H1 (cell line): ENCODE data around the gene RND3. TPM values are rescaled to one million over a fixed set of nuclear protein-coding genes. Genes with fewer than 3 reads are reported as not detected.

ENCODE experiments used
- CTCF ChIA-PET: fragments of 300-600 bp; sonication (Branson Sonifier 250); formaldehyde crosslinking; loops from one replicate; lab custom pipeline; 2021; ENCODE audit not compliant: partially characterized antibody; lab: Charles Lee
- POLR2A ChIA-PET: fragments of 300-600 bp; sonication (Branson Sonifier 250); formaldehyde crosslinking; loops from one replicate; lab custom pipeline; 2021; ENCODE audit warnings: inconsistent platforms; ENCODE audit not compliant: partially characterized antibody; lab: Charles Lee
- DNase-seq, 2 experiments: peaks; one replicate each; pipeline versions ENCODE4 v3.0.0 to v3.0.0-alpha.2; 2010 to 2022; ENCODE audit warnings: low spot score in 2 of 2, low read depth in 1 of 2, mixed read lengths in 1 of 2
- FAIRE-seq: peaks from 2 replicates; lab custom pipeline; 2011; peaks lifted over from hg19 to GRCh38; lab: Jason Lieb, UNC
- H2AFZ ChIP-seq: 2 replicates; pipeline ENCODE4 v1.8.1; 2012; ENCODE audit warnings: low read length, inconsistent platforms
- H2AK5ac ChIP-seq: 2 replicates; pipeline ENCODE4 v1.6.1; 2013; ENCODE audit warnings: low read depth, low read length
- H2BK120ac ChIP-seq: replicated peaks from 2 replicates; pipeline ENCODE3; 2013; ENCODE audit warnings: low read depth, low read length, inconsistent platforms
- H2BK12ac ChIP-seq: 2 replicates; pipeline ENCODE4 v1.6.1; 2013; ENCODE audit warnings: low read depth, low read length
- H2BK15ac ChIP-seq: 2 replicates; pipeline ENCODE4 v1.6.1; 2013; ENCODE audit warnings: low read length
- H2BK20ac ChIP-seq: 2 replicates; pipeline ENCODE4 v1.6.1; 2013; ENCODE audit warnings: low read length
- H2BK5ac ChIP-seq: 2 replicates; pipeline ENCODE4 v1.6.1; 2013; ENCODE audit warnings: low read depth, low read length
- H3K14ac ChIP-seq: 2 replicates; pipeline ENCODE4 v1.6.1; 2013; ENCODE audit warnings: inconsistent platforms; ENCODE audit not compliant: insufficient read length
- H3K18ac ChIP-seq: 2 replicates; pipeline ENCODE4 v1.6.1; 2013; ENCODE audit warnings: low read length; ENCODE audit errors: extremely low read depth
- H3K23ac ChIP-seq: 2 replicates; pipeline ENCODE4 v1.6.1; 2013; ENCODE audit warnings: inconsistent platforms; ENCODE audit not compliant: insufficient read length
- H3K23me2 ChIP-seq: 2 replicates; pipeline ENCODE4 v1.6.1; 2013; ENCODE audit warnings: low read depth, low read length
- H3K27ac ChIP-seq: 2 replicates; pipeline ENCODE4 v1.6.1; 2011; ENCODE audit warnings: low read depth, low read length, inconsistent platforms
- H3K27me3 ChIP-seq, 4 experiments: replicated peaks in 1 of 4; 1 replicate in 1 of 4; 2 replicates in 3 of 4; pipeline versions ENCODE4 v1.6.1 to v1.8.1; 2011 to 2013; ENCODE audit warnings: low read length in 3 of 4, mild to moderate bottlenecking in 3 of 4, inconsistent platforms in 2 of 4, mixed read lengths in 2 of 4, moderate library complexity in 1 of 4; ENCODE audit not compliant: control insufficient read depth in 3 of 4, insufficient read depth in 3 of 4; ENCODE audit errors: extremely low read depth in 1 of 4
- H3K36me3 ChIP-seq, 4 experiments: 2 replicates each; pipeline versions ENCODE4 v1.6.1 to v1.8.1; 2011 to 2013; ENCODE audit warnings: mild to moderate bottlenecking in 4 of 4, low read length in 3 of 4, moderate library complexity in 2 of 4, control low read depth in 1 of 4, inconsistent platforms in 1 of 4; ENCODE audit not compliant: insufficient read depth in 4 of 4, control insufficient read depth in 2 of 4
- H3K4ac ChIP-seq: replicated peaks from 2 replicates; pipeline ENCODE3; 2013; ENCODE audit warnings: low read length, low read depth, mixed read lengths, inconsistent platforms; ENCODE audit not compliant: insufficient read length
- H3K4me1 ChIP-seq, 4 experiments: replicated peaks in 1 of 4; 1 replicate in 1 of 4; 2 replicates in 3 of 4; pipeline versions ENCODE4 v1.6.1 to v1.8.1; 2011 to 2013; ENCODE audit warnings: low read length in 3 of 4, inconsistent platforms in 2 of 4, mixed read lengths in 1 of 4; ENCODE audit not compliant: insufficient read depth in 4 of 4, control insufficient read depth in 3 of 4
- H3K4me2 ChIP-seq, 2 experiments: 2 replicates each; pipeline versions ENCODE4 v1.6.1 to v1.8.1; 2011 to 2013; ENCODE audit warnings: low read depth in 2 of 2, low read length in 2 of 2, control low read depth in 1 of 2, inconsistent platforms in 1 of 2, mild to moderate bottlenecking in 1 of 2; ENCODE audit not compliant: insufficient read depth in 1 of 2
- H3K4me3 ChIP-seq, 4 experiments: fragments of 200-600, 300-600 bp in 1 of 4; sonication (generic), shearing (Covaris generic), sonication (Bioruptor Twin) in 1 of 4; 2 replicates each; pipeline versions ENCODE4 v1.5.1 to v1.8.1; 2011 to 2016; ENCODE audit warnings: low read length in 4 of 4, low read depth in 3 of 4, control low read depth in 2 of 4, inconsistent platforms in 2 of 4, mild to moderate bottlenecking in 2 of 4, mixed read lengths in 1 of 4, moderate library complexity in 1 of 4; ENCODE audit not compliant: insufficient read depth in 2 of 4; ENCODE audit errors: extremely low read depth in 1 of 4
- H3K56ac ChIP-seq: replicated peaks from 2 replicates; pipeline ENCODE3; 2013; ENCODE audit warnings: low read depth, mild to moderate bottlenecking, mixed read lengths, low read length, inconsistent platforms; ENCODE audit not compliant: insufficient read length
- H3K79me1 ChIP-seq: 2 replicates; pipeline ENCODE4 v1.6.1; 2013; ENCODE audit warnings: low read depth, low read length, control low read depth
- H3K79me2 ChIP-seq, 2 experiments: 2 replicates each; pipeline versions ENCODE4 v1.6.1 to v1.8.1; 2012 to 2013; ENCODE audit warnings: low read length in 2 of 2, mild to moderate bottlenecking in 2 of 2, inconsistent platforms in 1 of 2; ENCODE audit not compliant: insufficient read depth in 2 of 2, control insufficient read depth in 1 of 2
- H3K9ac ChIP-seq, 4 experiments: replicated peaks in 1 of 4; 1 replicate in 1 of 4; 2 replicates in 3 of 4; pipeline versions ENCODE4 v1.6.1 to v1.8.1; 2011 to 2013; ENCODE audit warnings: low read depth in 3 of 4, low read length in 3 of 4, control low read depth in 2 of 4, mild to moderate bottlenecking in 2 of 4, moderate library complexity in 2 of 4, inconsistent platforms in 1 of 4; ENCODE audit errors: extremely low read depth in 1 of 4
- H3K9me3 ChIP-seq, 2 experiments: 2 replicates each; pipeline versions ENCODE4 v1.6.1 to v1.8.1; 2012 to 2013; ENCODE audit warnings: mild to moderate bottlenecking in 2 of 2, moderate library complexity in 2 of 2, control low read depth in 1 of 2, inconsistent platforms in 1 of 2, low read depth in 1 of 2, low read length in 1 of 2, mixed read lengths in 1 of 2; ENCODE audit not compliant: insufficient read depth in 2 of 2
- H4K20me1 ChIP-seq, 2 experiments: replicated peaks in 1 of 2; 2 replicates each; pipeline versions ENCODE3 to v1.8.1; 2011 to 2013; ENCODE audit warnings: inconsistent platforms in 2 of 2, low read length in 2 of 2, mild to moderate bottlenecking in 1 of 2; ENCODE audit not compliant: insufficient read depth in 2 of 2, control insufficient read depth in 1 of 2
- H4K5ac ChIP-seq: 2 replicates; pipeline ENCODE4 v1.6.1; 2013; ENCODE audit warnings: low read length, low read depth, mixed read lengths, inconsistent platforms; ENCODE audit not compliant: insufficient read length
- H4K8ac ChIP-seq: 2 replicates; pipeline ENCODE4 v1.8.0; 2013; ENCODE audit warnings: mild to moderate bottlenecking, moderate library complexity, low read length, inconsistent platforms; ENCODE audit not compliant: insufficient read depth; ENCODE audit errors: extremely low read depth
- H4K91ac ChIP-seq: replicated peaks from 2 replicates; pipeline ENCODE3; 2013; ENCODE audit warnings: low read length, mixed read lengths, inconsistent platforms; ENCODE audit not compliant: insufficient read length
- ASH2L ChIP-seq: fragments of 200-600, 300-600 bp; sonication (generic); IDR thresholded peaks from one replicate; pipeline ENCODE4 v1.7.1; 2017; ENCODE audit warnings: low read length
- CEBPB ChIP-seq: IDR thresholded peaks from 2 replicates; pipeline ENCODE4 v1.6.1; 2012; ENCODE audit warnings: low read depth, low read length
- CHD2 ChIP-seq: IDR thresholded peaks from 2 replicates; pipeline ENCODE4 v1.6.1; 2012; ENCODE audit warnings: low read length, improper control_type of control experiment
- FOSL1 ChIP-seq: IDR thresholded peaks from 2 replicates; pipeline ENCODE4 v1.6.1; 2011; ENCODE audit warnings: mild to moderate bottlenecking, low read depth, low read length, moderate library complexity; ENCODE audit not compliant: insufficient read depth
- POLR2A ChIP-seq, 2 experiments: IDR thresholded peaks; 1 replicate in 1 of 2; 2 replicates in 1 of 2; pipeline ENCODE4 v1.6.1; 2011; ENCODE audit warnings: low read depth in 2 of 2, low read length in 2 of 2, mild to moderate bottlenecking in 2 of 2; ENCODE audit errors: control extremely low read depth in 1 of 2
- POLR2AphosphoS5 ChIP-seq: IDR thresholded peaks from 2 replicates; pipeline ENCODE4 v1.6.1; 2011; ENCODE audit warnings: low read depth, low read length
- RBBP5 ChIP-seq: IDR thresholded peaks from 2 replicates; pipeline ENCODE4 v1.7.1; 2012; ENCODE audit warnings: low read depth, mild to moderate bottlenecking, inconsistent platforms, low read length, moderate library complexity, borderline replicate concordance
- RNF2 ChIP-seq: fragments of 200-900, 300-1000 bp; sonication (generic); IDR thresholded peaks from 2 replicates; pipeline ENCODE4 v1.7.1; 2016; ENCODE audit warnings: borderline replicate concordance, low read depth, mild to moderate bottlenecking, antibody characterized with exemption, low read length; ENCODE audit not compliant: poor library complexity, severe bottlenecking; ENCODE audit errors: missing control alignments
- SIX5 ChIP-seq: IDR thresholded peaks from 2 replicates; pipeline ENCODE4 v1.6.1; 2011; ENCODE audit warnings: mild to moderate bottlenecking, low read depth, low read length
- SP1 ChIP-seq: IDR thresholded peaks from 2 replicates; pipeline ENCODE4 v1.6.1; 2011; ENCODE audit warnings: low read depth, low read length
- TAF7 ChIP-seq: optimal IDR thresholded peaks from 2 replicates; pipeline ENCODE3; 2011; ENCODE audit warnings: low read depth, mild to moderate bottlenecking, inconsistent platforms, low read length, moderate library complexity, borderline replicate concordance
- YY1 ChIP-seq: IDR thresholded peaks from 2 replicates; pipeline ENCODE4 v1.6.1; 2011; ENCODE audit warnings: low read depth, mild to moderate bottlenecking, low read length
- WGBS, 2 experiments: shearing (Covaris generic) in 1 of 2; methylation state at CpG; one replicate each; pipeline versions ENCODE4 v1.1.6 to v1.1.7; 2013 to 2015; ENCODE audit warnings: low lambda C conversion rate in 2 of 2, mixed read lengths in 2 of 2, inconsistent platforms in 1 of 2, low coverage in 1 of 2, missing lambda C conversion rate in 1 of 2; ENCODE audit not compliant: insufficient replicate concordance in 2 of 2, insufficient coverage in 1 of 2, insufficient read length in 1 of 2; ENCODE audit errors: extremely low coverage in 1 of 2, missing lambda C conversion rate in 1 of 2; 5-methylcytosine and 5-hydroxymethylcytosine counted together
- polyA plus RNA-seq, 7 experiments: library from polyadenylated mRNA; depleted of rRNA in 3 of 7; stranded (reverse) in 5 of 7; unstranded in 2 of 7; fragments of >200 nt in 5 of 7; fragments of 200-250 nt in 2 of 7; gene quantifications; 1 replicate in 5 of 7; 2 replicates in 1 of 7; 4 replicates in 1 of 7; pipeline versions ENCODE4 v1.2.1 to v1.2.3, GENCODE V29; 2011 to 2013; ENCODE audit warnings: missing spikeins in 2 of 7, mixed read lengths in 2 of 7
- total RNA-seq: library from RNA; stranded (reverse); fragmentation: NEBNext Ultra II Directional; extraction: Animal tissue kit (Norgen Biotek cat#: 25700); gene quantifications from 2 replicates; pipeline ENCODE4 v1.2.1, GENCODE V29; 2021
- TF ChIP-seq, protein P1 (sequence below): IDR thresholded peaks from 2 replicates; pipeline ENCODE4 v1.6.1; 2011; ENCODE audit warnings: low read depth, mild to moderate bottlenecking, low read length; ENCODE audit not compliant: insufficient read depth

Gene RND3
- total and polyA plus RNA-seq, 2 of the 8 experiments (the other 6 are each of a cell fraction or from before 2014, with no cell fraction given) = 12.2 to 25.6 TPM

DNA sequence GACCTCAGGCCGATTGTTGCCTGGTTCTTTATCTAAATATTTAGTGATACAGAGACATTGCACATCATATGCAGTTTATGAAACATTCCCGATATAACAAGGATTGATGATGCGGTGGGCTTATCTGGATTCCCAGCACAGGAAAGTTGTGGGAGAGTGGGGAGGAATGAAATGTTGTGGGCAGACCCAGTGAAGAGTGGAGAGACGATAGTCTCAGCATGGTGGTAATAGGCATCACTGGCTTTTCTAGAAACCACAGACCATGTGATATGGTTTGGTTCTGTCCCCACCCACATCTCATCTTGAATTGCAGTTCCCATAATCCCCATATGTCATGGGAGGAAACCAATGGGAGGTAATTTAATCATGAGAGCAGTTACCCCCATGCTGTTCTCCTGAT is 34.8 kb upstream of the RND3 start:
- Histone ChIP-seq H3K18ac (no peak overlapping the region), H3K4me1 (no peaks in the 10 kb centered on the region), H2BK12ac (no peak overlapping the region), H3K9me3 (peaks cover 0 to 5% of the 10 kb centered on the region in 2 experiments; a peak in 1 of 4 replicates), H4K5ac (no peak overlapping the region), H3K23ac (no peak overlapping the region), H3K4me2 (no peak overlapping the region), H3K56ac (no peak overlapping the region), H2AK5ac (no peak overlapping the region), H2BK15ac (no peak overlapping the region), H3K4ac (no peak overlapping the region), H3K9ac (no peak overlapping the region), H4K20me1 (no peaks in the 10 kb centered on the region), H2BK120ac (no peak overlapping the region), H3K14ac (no peak overlapping the region), H3K4me3 (no peak overlapping the region), H4K91ac (no peak overlapping the region), H3K27ac (no peak overlapping the region), H3K27me3 (no peaks in the 10 kb centered on the region), H2AFZ (no peak overlapping the region), H3K79me1 (no peaks in the 10 kb centered on the region), H2BK20ac (no peak overlapping the region), H2BK5ac (no peak overlapping the region), H3K79me2 (no peaks in the 10 kb centered on the region), H3K23me2 (no peaks in the 10 kb centered on the region), H3K36me3 (no peaks in the 10 kb centered on the region), H4K8ac (no peak overlapping the region)
- TF ChIP-seq TAF7 (no peak), CEBPB (no peak), FOSL1 (no peak), SIX5 (no peak), RBBP5 (no peak), RNF2 (no peak), POLR2AphosphoS5 (no peak), ASH2L (no peak), SP1 (no peak), YY1 (no peak), POLR2A (IDR thresholded peaks at IDR 0.05; ENCODE audit: control extremely low read depth in 1 of 2, low read depth in 2 of 2, low read length in 2 of 2) (no peak), CHD2 (no peak)
- TF ChIP-seq, protein P1, sequence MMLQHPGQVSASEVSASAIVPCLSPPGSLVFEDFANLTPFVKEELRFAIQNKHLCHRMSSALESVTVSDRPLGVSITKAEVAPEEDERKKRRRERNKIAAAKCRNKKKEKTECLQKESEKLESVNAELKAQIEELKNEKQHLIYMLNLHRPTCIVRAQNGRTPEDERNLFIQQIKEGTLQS = no peak
- FAIRE-seq = no peak
- POLR2A ChIA-PET = no interaction called here
- DNase-seq = no peak
- CTCF ChIA-PET = no interaction called here
- 94% methylated on average over 4 of the region's 4 CpGs; no CpG with 5 or more reads in 1 of the 2 experiments for WGBS, 2 experiments
